ENCODE data around the gene CYTH2. TPM values are rescaled to one million over a fixed set of nuclear protein-coding genes. Genes with fewer than 3 reads are reported as not detected.

Gene CYTH2
- total RNA-seq, 4 donors from 2014 or later, result 40.1 to 50.7 (median 48.4) TPM

GRCh38 chr19:48468772-48469288, 339 bp upstream of the CYTH2 start:
- WGBS, result 0% methylated on average over 22 of the region's 36 CpGs
- Histone ChIP-seq H3K27me3 (no peaks in the 10 kb centered on the region), H3K9me3 (no peaks in the 10 kb centered on the region), H3K4me3 (peak overlapping the region; percentile 87 to 99 (median 94)), H3K4me1 (peaks cover 15 to 45% (median 23%) of the 10 kb centered on the region in 4 donors), H3K27ac (replicated peaks in 1 of 4) (peak overlapping the region; percentile 98 to 99 (median 98)), H3K36me3 (peaks cover 28 to 38% (median 37%) of the 10 kb centered on the region in 4 donors)
- TF ChIP-seq POLR2A (IDR thresholded peaks at IDR 0.05; ENCODE audit: low read depth), result no peak
- peak in 1 of 3 experiments; percentile 20 for TF ChIP-seq CTCF (IDR thresholded peaks at IDR 0.05)
- no peak for TF ChIP-seq EP300 (IDR thresholded peaks at IDR 0.05)
- TF ChIP-seq POLR2AphosphoS5 (IDR thresholded peaks at IDR 0.05), result peak in 1 of 2 donors; percentile 84
- DNase-seq (ENCODE audit: extremely low spot score), result peak; percentile 100
- intact Hi-C loops (cut with DNase I), result no loop called here

- no peaks in the 10 kb centered on the region for H3K9me3 ChIP-seq
- peaks cover 15 to 45% (median 23%) of the 10 kb centered on the region in 4 donors for H3K4me1 ChIP-seq
- TF ChIP-seq EP300 (IDR thresholded peaks at IDR 0.05) (no peak), POLR2A (IDR thresholded peaks at IDR 0.05; ENCODE audit: low read depth) (no peak), CTCF (IDR thresholded peaks at IDR 0.05) (no peak), POLR2AphosphoS5 (IDR thresholded peaks at IDR 0.05) (no peak)
- 57% methylated on average over 19 of the region's 20 CpGs for WGBS
- H3K4me3 ChIP-seq, result peak overlapping the region; percentile 87 to 99 (median 94)
- peaks cover 41 to 51% (median 49%) of the 10 kb centered on the region in 4 donors for H3K36me3 ChIP-seq
- peak overlapping the region; percentile 98 to 99 (median 98) for H3K27ac ChIP-seq (replicated peaks in 1 of 4)
- intact Hi-C loops (cut with DNase I), result no loop called here
- H3K27me3 ChIP-seq, result no peaks in the 10 kb centered on the region
- DNase-seq (ENCODE audit: extremely low spot score), result no peak
These were observed 938 bp downstream of the CYTH2 start for GRCh38 chr19:48469934-48470680.

- H3K36me3 ChIP-seq, result peaks cover 49 to 58% (median 57%) of the 10 kb centered on the region in 4 donors
- TF ChIP-seq POLR2A (IDR thresholded peaks at IDR 0.05; ENCODE audit: low read depth), result no peak
- no peak for TF ChIP-seq EP300 (IDR thresholded peaks at IDR 0.05)
- no peak for TF ChIP-seq POLR2AphosphoS5 (IDR thresholded peaks at IDR 0.05)
- TF ChIP-seq CTCF (IDR thresholded peaks at IDR 0.05), result no peak
- no peaks in the 10 kb centered on the region for H3K27me3 ChIP-seq
- H3K4me1 ChIP-seq, result peaks cover 15 to 45% (median 23%) of the 10 kb centered on the region in 4 donors
- intact Hi-C loops (cut with DNase I), result no loop called here
- no peaks in the 10 kb centered on the region for H3K9me3 ChIP-seq
- DNase-seq (ENCODE audit: extremely low spot score), result no peak
- 91% methylated on average over 10 of the region's 10 CpGs for WGBS
- peak overlapping the region in 1 of 4 donors; percentile 98 for H3K4me3 ChIP-seq
- H3K27ac ChIP-seq (replicated peaks in 1 of 4), result no peak overlapping the region
These were observed 1.7 kb downstream of the CYTH2 start for GRCh38 chr19:48470856-48471255.

- no peaks in the 10 kb centered on the region for H3K27me3 ChIP-seq
- H3K9me3 ChIP-seq, result no peaks in the 10 kb centered on the region
- intact Hi-C loops (cut with DNase I), result no loop called here
- peaks cover 15 to 45% (median 23%) of the 10 kb centered on the region in 4 donors for H3K4me1 ChIP-seq
- no peak overlapping the region for H3K4me3 ChIP-seq
- peaks cover 59 to 68% (median 67%) of the 10 kb centered on the region in 4 donors for H3K36me3 ChIP-seq
- DNase-seq (ENCODE audit: extremely low spot score), result no peak
- no peak overlapping the region for H3K27ac ChIP-seq (replicated peaks in 1 of 4)
- 93% methylated on average over 4 of the region's 4 CpGs for WGBS
- TF ChIP-seq CTCF (IDR thresholded peaks at IDR 0.05) (no peak), POLR2A (IDR thresholded peaks at IDR 0.05; ENCODE audit: low read depth) (no peak), POLR2AphosphoS5 (IDR thresholded peaks at IDR 0.05) (no peak), EP300 (IDR thresholded peaks at IDR 0.05) (no peak)
These were observed 2.7 kb downstream of the CYTH2 start for GRCh38 chr19:48471836-48472235.
